Neural progenitor cell (in vitro differentiated cells): ENCODE measurements around the gene F8.

Experiments
- CTCF ChIP-seq: fragments of 200-600 bp; sonication (generic); IDR thresholded peaks from 2 replicates; pipeline ENCODE4 v1.5.1; 2017; ENCODE audit warnings: antibody characterized with exemption, mild to moderate bottlenecking
- EZH2 ChIP-seq: fragments of 200-600 bp; sonication (generic); IDR thresholded peaks from 2 replicates; pipeline ENCODE4 v1.6.1; 2017; ENCODE audit warnings: antibody characterized with exemption, mild to moderate bottlenecking, moderate library complexity
- EZH2phosphoT487 ChIP-seq: fragments of 200-600 bp; sonication (generic); IDR thresholded peaks from 2 replicates; pipeline ENCODE4 v1.6.1; 2017; ENCODE audit warnings: antibody characterized with exemption

GRCh38 chrX:154900323-154900722 is 122.2 kb downstream of the F8 start:
- no peak for TF ChIP-seq CTCF
- TF ChIP-seq EZH2 = no peak
- no peak for TF ChIP-seq EZH2phosphoT487
